HG02870 (cell line): ENCODE results near the gene PPIE.

Experiments used
- ATAC-seq: cut with Tn5 transposase; IDR thresholded peaks from one replicate; pipeline ENCODE4 v1.9.1; 2021; ENCODE audit warnings: mild to moderate bottlenecking, moderate library complexity; ENCODE audit not compliant: unreplicated experiment

Gene PPIE

DNA sequence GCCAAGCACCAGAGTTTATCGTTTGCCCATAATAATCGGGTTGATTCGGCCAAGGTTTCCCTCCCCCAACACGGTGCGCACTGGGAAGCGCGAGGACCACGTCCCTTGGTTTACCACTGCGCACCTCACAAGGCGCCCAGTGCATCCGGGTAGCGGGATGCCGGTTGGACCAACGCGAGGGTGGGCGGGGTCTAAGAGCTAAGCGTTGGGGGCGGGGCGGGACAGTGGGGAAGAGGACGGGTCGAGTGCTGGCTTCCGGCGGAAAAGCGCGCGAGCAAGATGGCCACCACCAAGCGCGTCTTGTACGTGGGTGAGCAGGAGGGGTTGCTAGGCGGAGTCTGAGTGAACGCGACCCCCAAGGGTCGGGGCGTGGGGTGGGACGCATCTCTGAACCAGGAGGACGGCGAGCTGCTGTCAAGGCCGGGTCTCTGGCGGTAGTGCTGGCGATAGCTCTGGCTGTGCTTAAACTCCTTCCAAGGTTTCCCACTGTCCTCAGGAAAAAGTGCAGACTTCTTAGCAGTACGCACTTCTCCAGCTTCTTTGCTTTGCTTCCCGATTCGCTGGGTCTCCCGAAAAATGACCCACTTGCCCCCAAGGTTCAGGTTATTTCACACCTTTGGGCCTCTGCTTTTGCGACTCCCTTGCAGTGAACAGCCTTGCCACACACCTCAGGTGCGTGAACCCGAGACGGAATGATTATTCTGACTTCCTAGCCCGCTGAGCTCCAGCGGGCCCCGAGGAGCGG, at the start of gene PPIE:
TSS of gene PPIE (plus strand) at position 261 of the 745 bp plus-strand sequence. CDS start at position 280, 19 bp downstream.
- peak; percentile 81 for ATAC-seq

DNA sequence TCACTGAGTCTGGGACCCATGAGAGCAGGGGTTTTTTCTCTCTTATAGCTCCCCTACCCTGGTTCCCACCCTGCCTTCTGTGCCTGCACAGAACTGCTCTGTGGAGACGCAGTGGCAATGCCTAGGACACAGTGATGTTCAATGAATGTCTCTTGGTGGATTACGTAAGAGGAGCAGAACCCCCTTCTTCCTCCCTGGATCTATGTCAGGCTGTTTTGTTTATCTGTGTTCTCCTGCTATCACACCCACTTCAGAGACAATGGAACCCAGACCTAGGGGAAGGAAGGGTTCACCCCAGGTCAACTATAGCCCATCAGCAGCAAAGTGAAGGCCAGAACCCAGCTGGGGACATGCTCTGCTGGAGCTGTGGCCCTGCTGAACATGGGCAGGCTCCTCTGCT, 49.5 kb upstream of the PPIE start:
- ATAC-seq, result no peak

DNA sequence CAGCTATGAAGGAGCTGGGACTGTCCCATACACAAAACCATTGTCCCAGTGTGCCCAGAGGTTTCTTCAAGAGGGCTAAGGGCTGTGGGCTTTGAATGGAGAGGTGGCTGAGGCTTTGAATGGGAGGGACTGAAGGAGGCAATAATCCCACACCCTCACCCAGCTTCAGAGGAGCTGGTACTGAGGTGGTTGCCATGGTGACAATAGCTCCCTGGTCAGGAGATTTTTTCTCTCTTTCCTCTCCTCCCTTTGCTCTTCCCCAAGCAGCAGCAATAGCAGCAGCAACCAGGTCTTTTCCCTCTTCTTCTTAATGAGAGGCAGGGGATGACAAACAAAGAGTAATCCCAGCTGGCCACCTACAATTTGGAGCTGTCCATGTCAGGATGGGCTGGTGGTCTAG, 49.0 kb upstream of the PPIE start:
- ATAC-seq, result no peak

DNA sequence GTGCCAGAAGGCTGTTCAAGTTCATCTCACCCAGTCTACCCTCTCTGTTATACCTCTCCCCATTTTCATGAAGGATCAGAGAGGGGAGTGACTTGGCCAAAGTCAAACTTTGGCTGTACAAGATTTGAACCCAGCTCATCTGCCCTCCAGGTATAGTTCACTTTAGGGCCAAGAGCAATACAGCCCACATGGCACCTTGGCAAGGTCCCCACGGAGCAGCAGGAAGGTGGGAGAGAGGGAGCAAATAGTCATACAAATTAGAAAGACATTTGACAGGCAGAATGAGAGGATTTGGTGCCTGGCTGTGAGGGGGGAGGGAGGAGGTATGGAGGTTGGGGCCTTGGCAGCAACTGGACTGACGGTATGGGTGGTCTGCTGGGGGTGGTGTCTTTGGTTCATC, 48.5 kb upstream of the PPIE start:
- no peak for ATAC-seq

DNA sequence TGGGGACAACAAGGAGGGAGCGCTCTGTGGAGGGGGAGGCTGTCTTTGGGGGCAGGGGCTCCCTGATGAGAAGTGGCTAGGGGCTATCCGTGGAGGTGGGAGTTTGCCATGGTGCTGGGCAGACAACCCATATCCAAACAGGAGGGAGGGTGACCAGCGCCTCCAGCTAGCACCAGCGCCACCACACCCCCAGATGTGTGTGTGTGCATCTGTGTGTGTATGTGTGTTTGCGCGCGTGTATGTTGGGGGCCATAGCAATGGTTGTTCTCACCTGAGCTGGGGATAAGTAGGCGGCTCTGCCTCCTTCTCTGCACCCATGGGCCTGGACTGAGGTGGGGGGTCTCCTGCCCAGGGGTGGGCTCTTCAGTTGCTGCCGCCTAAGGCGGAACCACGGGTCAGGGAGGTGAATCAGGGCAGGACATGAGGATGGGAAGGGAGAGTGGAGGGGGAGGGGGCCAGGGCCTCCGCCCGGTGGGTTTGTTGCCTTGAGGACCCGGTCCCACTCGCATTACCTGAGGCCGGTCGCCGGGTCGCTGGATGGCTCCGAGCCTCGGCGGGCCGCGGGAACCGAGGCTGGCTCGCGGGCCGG, 47.8 kb upstream of the PPIE start:
- no peak for ATAC-seq

DNA sequence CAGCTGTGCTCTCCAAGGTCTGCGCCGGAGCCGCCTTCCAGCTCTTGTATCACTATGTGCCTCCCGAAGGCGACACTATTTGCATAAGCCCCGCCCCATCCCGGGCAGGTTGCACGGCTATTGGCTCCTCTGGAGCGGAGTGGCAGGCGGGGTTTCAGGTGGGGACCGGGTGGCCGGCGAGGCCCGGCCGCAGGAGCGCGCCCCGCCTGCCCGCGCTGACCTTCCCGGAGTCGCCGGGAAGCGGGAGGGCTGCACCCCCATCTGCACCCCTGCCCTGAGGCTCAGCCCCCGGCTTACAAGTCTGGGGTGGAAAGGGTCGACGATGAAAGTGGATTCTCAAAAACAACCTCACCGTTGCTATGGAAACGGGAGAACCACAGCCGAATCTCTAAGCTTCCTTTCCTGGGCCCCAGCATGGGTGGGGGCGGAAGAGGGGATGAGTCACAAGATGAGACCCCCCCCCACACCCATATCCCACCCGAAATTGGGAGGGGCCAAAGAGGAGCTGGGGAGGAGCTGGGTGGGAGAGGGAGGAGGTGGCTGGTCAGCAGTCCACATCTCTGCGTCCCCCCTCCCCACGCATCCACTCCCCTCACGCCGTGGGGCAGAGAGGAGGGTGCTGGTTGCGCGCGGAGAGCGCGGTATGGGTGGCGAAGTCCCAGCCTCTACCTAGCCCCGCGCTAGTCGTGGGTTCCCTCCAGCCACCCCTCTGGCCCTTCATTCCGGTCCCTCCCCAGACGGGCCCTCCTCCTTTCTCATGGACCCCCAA, 47.1 kb upstream of the PPIE start, which contains the start of gene HPCAL4:
TSS of gene HPCAL4 (minus strand) at position 51 of the 769 bp plus-strand sequence. CDS start 6,830 bp downstream, outside the sequence.
- peak; percentile 88 for ATAC-seq

DNA sequence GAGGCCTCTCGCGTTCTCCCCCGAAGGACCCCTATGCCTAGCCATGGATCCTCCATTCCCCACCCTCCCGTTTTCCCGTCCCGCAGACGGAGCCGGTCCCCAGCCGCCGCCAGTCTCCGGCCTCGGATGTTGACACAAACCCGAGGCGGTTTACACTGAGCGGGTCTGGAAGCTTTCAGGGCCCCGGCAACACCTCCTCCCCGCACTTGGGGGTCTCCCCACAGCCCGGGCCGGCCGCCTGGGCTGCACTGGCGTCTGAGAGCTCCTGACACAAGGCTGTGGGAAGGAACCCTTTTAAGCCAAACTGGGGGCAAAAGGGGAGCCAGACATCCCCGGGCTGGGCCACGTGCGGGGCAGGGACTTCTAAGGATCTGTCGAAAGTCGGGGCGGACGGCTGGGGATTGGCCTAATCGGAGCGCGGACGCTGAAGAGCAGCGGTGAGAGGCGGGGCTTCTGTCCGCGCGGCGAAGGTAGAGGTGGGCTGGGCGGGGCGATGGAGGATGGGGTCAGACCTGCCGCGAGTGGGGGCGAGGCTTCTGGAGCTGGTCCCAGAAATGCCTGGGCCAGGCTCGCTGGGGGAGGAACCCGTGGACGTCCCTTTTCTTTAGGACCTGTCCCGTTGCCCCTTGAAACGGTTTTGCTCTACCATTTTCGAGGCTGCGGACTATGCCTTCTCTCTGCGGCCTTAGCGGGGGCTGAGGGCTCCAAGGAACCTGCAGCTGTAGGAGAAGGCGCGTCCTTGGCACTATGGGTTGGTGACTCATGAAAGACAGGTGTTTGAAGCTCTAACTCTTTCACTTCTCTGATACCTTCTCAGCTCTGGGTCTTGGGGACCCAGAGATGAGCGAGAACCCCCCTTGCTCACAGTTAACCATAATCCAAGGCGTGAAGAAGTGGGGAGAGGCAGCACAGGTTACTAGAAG, 46.3 kb upstream of the PPIE start:
- no peak for ATAC-seq

DNA sequence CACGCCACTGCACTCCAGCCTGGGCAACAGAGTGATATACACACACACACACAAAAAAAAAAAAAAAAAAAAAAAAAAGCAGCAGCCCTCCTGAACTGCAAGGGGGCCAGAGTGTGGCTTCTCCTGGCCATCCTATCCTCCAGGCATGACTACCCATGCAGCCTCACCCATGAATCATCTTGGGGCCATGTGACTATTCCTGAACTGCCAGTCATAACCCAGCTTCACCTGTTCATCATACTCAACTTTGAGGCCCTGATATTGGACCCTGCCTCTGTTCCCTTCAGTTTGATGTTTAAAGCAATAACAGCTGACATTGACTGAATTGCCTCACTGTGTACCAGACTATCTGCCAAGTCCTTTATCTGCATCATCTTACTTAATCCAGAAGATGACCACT, 44.7 kb upstream of the PPIE start:
- ATAC-seq, result no peak

DNA sequence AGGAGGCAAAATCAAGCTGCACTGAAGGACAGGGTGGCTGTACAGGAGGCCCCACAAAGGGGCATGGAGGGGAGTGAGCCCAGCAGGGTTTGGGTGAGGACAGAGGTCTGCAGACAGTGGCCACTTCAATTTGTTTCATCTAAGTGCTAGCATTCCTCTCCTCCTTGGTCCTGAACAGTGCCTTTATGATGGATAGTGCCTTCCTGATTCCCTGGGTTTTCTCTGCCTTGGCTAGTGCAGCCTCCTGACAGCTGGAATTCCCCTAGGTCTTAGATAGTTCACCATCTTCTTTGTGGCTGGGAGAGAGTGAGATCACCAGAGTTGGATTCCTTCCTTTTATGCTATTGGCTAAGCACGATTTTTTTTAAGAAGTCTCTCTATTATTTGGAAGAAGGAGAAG, 43.7 kb upstream of the PPIE start:
- ATAC-seq, result no peak

DNA sequence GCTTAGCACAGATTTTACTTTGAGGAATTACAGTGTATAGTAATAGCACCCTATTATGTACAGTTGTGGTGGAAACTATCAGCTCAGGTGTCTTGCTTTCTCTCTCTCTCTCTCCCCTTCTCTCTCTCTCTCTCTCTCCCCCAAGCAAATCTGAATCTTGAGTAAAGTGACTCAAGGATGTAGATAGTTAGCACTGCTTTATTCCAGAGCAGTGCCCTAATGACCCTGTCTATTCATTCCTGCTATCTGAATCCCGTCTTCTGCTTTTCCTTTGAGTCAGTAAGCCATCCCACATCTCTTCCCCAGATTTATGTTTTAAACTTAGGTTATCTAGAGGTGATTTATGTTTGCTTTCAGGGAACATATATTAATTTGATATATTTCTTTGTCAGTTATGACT, 42.2 kb upstream of the PPIE start:
- no peak for ATAC-seq

DNA sequence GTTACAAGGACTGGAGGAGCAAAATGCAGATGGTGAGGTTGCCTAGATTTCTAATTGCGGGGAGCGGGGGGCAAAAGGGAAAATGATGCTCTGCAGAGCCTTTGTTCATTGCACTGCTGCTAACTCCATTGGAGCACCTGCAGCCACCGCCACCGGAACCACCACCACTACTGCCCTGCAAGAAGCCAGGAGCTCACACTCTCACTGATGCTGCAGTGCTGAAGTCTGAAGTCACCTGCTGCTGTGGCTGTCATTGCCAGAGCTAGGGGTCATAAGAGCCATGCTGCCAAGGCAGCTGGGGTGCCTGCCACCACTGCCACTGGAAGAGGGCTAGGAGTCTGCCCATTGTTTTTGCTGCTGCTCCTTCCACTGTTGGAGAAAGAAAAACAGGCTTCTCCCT, 40.1 kb upstream of the PPIE start:
- no peak for ATAC-seq

DNA sequence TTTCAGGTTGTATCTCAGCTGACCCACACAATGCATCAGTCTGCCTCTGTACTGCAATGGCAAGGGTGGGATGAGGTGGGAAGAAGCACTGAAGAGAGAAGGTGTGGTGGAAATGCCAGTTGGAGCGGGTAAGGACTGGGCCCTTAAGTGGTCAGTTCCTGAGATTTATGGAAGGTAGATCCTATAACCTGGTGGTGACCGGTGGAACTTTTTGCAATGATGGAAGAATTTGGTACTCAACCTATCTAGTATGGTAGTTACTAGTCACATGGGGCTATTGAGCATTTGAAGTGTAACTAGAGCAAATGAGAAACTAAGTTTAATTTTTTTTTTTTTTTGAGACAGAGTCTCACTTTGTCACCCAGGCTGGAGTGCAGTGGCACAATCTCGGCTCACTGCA, 39.3 kb upstream of the PPIE start:
- no peak for ATAC-seq

DNA sequence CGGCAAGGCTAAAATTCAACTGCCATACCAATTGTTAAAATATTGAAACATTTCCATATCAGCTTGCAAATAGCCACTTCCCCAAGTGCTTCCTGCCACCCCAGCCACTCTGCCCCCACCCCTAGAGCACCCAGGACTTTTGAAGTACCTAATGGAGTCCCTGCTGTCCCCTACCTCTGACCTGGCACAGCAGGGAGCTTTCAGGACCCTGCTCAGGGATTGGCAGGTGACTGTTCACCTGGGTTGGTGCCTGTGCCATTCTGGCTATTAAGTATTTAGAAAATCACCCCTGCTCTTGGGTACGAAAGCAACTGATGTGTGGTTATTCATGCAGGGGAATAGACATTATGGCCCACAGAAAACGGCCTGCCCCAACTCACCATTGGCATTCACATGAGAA, 38.3 kb upstream of the PPIE start:
- no peak for ATAC-seq

DNA sequence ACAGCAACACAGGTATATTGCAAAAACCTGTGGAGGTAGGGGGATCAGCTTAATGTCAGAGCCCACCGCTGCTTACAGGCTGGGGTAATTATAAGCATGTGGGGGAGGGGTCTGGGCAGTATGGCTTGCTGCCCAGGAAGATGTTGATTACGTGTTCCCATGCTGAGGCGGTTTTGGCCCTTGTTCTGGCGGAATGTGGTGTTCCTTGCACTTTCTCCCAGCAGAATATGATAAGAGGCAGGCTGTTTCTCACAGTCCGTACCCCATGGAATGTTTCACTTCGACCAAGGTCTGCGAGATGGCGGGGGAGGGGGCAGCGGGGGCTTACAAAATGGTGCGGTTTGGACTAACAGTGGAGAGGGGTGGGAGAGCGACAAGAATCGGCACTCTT, 37.6 kb upstream of the PPIE start:
- no peak for ATAC-seq

DNA sequence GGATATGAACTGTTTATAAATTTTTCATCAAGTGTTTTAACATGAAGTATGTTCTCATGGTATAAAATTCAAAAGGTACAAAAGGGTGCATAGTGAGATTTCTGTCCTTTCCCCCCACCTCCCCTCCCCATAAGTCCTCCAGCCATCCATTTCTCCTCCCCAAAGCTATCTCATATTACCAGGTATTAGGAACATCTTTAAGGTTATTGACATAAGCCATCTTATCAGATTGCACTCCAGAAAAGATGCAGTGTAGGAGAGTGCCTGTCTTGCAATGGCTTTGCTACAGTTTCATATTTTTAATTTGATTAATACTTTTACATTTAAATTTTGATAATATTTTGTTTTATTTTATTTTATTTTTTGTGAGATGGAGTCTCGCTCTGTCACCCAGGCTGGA, 33.9 kb upstream of the PPIE start:
- ATAC-seq, result no peak

DNA sequence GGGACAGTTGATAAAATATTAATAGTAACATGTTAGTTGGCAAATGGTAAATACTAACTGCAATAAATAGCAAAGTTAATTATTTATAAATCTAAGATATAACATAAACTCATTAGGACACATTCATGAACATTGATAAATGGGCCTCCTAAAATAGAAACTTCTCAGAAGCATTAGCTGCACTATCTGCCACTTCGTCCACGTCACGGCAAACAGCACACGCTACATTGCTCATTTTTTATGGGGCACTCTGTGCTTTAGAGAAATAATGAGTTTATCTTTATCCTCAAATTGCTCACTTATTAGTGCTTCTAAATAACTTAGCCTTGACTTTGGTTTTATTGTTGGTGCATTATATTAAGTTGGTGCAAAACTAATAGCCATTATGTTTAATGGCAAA, 31.2 kb upstream of the PPIE start:
- no peak for ATAC-seq

DNA sequence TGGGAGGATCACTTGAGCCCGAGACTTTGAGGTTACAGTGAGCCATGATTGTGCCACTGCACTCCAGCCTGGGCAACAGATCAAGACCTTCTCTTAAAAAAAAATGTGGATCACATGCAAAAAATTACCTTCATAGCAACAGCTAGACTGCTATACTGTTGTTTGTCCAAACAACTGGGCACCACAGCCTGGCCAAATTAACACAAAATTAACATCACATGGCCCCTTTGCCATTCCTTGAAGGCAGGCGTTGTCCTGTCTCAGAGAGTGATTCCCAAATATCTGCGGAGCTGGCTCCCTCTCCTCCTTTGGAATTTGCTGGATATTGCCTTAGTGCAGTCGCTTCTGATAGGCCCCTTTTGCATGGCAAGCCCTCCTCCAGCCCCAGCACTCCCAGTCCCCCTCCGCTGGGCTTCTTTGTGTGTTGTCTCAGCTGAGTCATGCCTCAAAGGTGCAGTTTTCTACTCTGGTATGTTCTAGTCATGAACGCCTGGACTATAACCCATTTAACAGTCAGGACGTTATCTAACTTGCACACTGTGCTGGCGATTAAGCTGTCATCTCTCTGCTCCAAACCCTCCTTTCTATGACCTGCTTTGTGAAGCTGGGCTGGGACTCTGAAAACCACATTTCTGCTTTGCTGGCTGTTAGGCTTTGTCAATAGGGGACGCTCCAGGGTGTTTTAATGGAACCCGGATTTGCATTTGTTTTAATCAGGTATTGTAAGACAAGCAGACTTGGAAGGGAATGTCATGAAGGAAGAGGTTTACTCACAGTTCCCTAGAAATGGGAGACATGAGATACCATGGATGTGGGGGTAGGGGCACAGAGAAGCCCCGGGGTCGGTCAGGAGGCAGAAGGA, 27.3 kb upstream of the PPIE start:
- ATAC-seq, result no peak

DNA sequence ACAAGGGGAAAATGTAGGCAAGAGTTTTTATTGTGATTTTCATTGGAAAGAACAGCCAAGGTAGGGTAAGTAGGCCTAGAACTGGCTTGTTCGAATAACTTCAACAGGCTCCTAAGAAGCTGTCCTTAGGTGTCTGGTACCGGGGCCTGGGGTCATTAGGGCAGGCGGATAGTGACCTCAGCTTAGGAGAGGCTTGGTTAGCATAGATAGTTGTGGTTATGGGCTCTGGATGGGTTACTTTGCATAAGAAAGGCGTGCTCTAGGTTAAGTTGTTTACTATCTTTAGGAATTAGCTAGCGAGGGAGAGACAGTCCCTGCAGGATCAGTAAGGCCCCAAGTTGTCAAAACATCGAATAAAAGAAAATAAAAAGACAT, 26.7 kb upstream of the PPIE start:
- ATAC-seq, result no peak

DNA sequence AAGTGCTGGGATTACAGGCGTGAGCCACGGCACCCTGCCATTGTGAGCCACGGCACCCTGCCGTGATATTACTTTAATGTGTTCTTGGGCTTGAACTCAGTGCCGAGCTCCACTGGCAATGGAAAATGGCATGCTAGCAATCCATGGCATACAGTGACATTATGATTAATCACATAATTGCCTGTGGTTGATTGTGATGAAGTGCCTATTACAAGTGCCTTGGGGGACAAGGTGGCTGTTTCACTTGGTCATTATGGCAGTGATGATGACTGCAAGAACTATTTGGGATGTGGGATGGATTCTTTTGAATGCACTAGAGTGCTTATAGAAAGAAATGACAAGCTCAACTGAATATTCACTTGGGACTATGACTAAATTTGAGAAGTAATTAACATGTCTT, 25.1 kb upstream of the PPIE start:
- ATAC-seq, result no peak

DNA sequence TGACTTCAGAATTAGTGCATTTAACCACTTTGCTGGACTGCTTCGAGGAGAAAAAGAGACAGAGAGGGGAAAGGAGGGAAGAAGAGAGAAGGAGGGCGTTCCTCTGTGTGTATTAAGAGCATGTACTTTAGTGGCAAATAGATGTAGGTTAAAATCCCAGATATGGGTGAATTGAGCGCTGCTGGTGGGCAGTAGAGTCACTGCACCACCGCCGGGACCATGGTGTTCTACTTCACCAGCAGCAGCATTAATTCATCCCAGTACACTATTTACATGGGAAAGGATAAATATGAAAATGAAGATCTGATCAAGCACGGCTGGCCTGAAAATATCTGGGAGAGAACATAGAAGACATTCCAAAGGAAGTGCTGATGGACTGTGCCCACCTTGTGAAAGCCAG, 20.9 kb upstream of the PPIE start:
- ATAC-seq, result no peak
